CD4-positive, CD25-positive, alpha-beta regulatory T cell (primary cell): ENCODE data around the gene CD48. TPM values are rescaled to one million over a fixed set of nuclear protein-coding genes. Genes with fewer than 3 reads are reported as not detected.

Source experiments
- ATAC-seq, 2 donors: fragments of 150-1000 bp; cut with Tn5 transposase; one replicate each; pipeline ENCODE4 v1.10.0; 2021; ENCODE audit warnings: low read depth in 2 of 2, moderate number of reproducible peaks in 2 of 2, moderate library complexity in 1 of 2
- DNase-seq, 3 donors: peaks; one replicate each; pipeline versions ENCODE4 v3.0.0 to v3.0.0-alpha.2; 2012 to 2022; ENCODE audit warnings: mixed read lengths in 1 of 3
- H3K27ac ChIP-seq: one replicate; pipeline ENCODE4 v1.7.0; 2013; ENCODE audit warnings: mild to moderate bottlenecking, low read length; ENCODE audit not compliant: insufficient read depth, poor library complexity, severe bottlenecking
- H3K27me3 ChIP-seq: one replicate; pipeline ENCODE4 v1.7.0; 2013; ENCODE audit warnings: low read length; ENCODE audit not compliant: control insufficient read depth, insufficient read depth
- H3K36me3 ChIP-seq: one replicate; pipeline ENCODE4 v1.7.0; 2013; ENCODE audit warnings: mild to moderate bottlenecking, low read length, moderate library complexity; ENCODE audit not compliant: control insufficient read depth, insufficient read depth
- H3K4me1 ChIP-seq: 2 replicates; pipeline ENCODE4 v1.7.0; 2013; ENCODE audit warnings: mild to moderate bottlenecking, low read length; ENCODE audit not compliant: insufficient read depth, control insufficient read depth, poor library complexity, severe bottlenecking
- H3K4me3 ChIP-seq: one replicate; pipeline ENCODE4 v1.7.0; 2013; ENCODE audit warnings: low read depth, mild to moderate bottlenecking, low read length, moderate library complexity
- H3K9me3 ChIP-seq, 2 experiments: 1 replicate in 1 of 2; 2 replicates in 1 of 2; pipeline ENCODE4 v1.7.0; 2013; ENCODE audit warnings: low read length in 2 of 2, mild to moderate bottlenecking in 1 of 2, moderate library complexity in 1 of 2; ENCODE audit not compliant: control insufficient read depth in 2 of 2
- H3K27ac Mint-ChIP-seq, 3 donors: one replicate each; pipeline ENCODE4 v1.8.0; 2020 to 2022; ENCODE audit warnings: mild to moderate bottlenecking in 3 of 3, mixed read lengths in 3 of 3, moderate library complexity in 2 of 3
- H3K27me3 Mint-ChIP-seq: one replicate; pipeline ENCODE4 v1.8.0; 2022; ENCODE audit warnings: mild to moderate bottlenecking, mixed read lengths
- H3K36me3 Mint-ChIP-seq: one replicate; pipeline ENCODE4 v1.8.0; 2020; ENCODE audit warnings: mixed read lengths
- H3K4me1 Mint-ChIP-seq, 4 donors: one replicate each; pipeline ENCODE4 v1.8.0; 2020 to 2022; ENCODE audit warnings: mixed read lengths in 4 of 4, mild to moderate bottlenecking in 1 of 4
- H3K4me3 Mint-ChIP-seq, 4 donors: one replicate each; pipeline ENCODE4 v1.8.0; 2020 to 2022; ENCODE audit warnings: mild to moderate bottlenecking in 4 of 4, mixed read lengths in 4 of 4, moderate library complexity in 3 of 4
- H3K9me3 Mint-ChIP-seq, 7 donors: one replicate each; pipeline ENCODE4 v1.8.0; 2020 to 2022; ENCODE audit warnings: mixed read lengths in 7 of 7, mild to moderate bottlenecking in 3 of 7, moderate library complexity in 2 of 7
- polyA plus RNA-seq, 4 donors: library from polyadenylated mRNA; unstranded; fragments of 300-500 nt; fragmentation: Illumina TruSeq; gene quantifications; one replicate each; pipeline ENCODE4 v1.2.3, GENCODE V29; 2021
- total RNA-seq: library from RNA; stranded (reverse); gene quantifications from one replicate; pipeline ENCODE4 v1.2.3, GENCODE V29; 2022

The CD48 gene
- total and polyA plus RNA-seq, 5 donors from 2014 or later: 196 to 290 (median 242) TPM

DNA sequence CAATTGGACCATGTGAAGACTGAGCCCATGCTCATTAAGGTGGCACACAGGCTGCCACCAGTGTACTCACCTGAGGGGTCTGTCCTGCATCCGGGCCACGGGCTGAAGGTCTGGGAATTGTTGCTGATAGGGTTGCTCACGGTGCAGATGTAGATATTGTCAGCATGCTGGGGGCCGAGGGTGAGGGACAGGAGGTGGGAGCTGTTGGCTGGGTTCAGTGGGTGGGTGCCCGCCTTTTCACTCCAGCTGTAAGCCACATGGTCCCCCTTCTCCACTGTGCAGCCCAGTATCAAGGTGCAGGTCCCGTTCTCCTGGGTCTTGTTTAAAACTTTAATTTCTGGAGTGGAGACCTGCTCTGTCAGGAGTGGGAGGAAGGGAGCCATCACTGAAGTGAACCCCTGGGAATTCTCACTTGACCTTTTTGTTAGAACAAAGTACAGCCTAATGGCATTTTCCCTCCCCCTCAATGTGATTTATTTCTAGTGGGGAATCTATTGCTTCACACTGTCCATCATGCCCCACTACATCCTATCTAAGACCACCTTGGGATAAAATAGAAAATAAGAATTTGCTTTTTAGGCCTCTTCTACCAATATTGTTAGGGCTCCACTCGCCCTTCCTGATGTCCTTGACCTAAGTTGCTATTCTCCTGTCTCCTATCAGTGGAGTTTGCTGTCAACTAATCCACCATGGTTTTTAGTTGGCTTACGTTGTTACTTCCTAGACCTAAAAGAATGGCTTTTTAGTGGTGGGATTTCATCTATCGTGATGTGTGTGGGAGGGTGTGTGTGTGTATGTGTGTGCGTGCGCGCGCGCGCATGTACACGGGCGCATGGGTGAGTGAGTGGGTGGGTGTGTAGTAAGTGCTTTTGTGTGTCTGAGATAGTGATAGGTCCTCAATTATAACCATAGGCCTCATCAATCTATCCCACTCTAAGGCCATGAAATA, 76.8 kb downstream of the CD48 start:
- Histone ChIP-seq H3K27ac (peak overlapping the region; percentile 99), H3K9me3 (no peaks in the 10 kb centered on the region), H3K27me3 (no peaks in the 10 kb centered on the region), H3K36me3 (peaks cover 60% of the 10 kb centered on the region), H3K4me3 (no peak overlapping the region), H3K4me1 (peaks cover 99% of the 10 kb centered on the region)
- H3K27me3 Mint-ChIP-seq: no peaks in the 10 kb centered on the region
- peak overlapping the region; percentile 86 to 92 (median 92) for H3K27ac Mint-ChIP-seq
- H3K9me3 Mint-ChIP-seq: peaks cover 0 to 1% (median 0%) of the 10 kb centered on the region in 7 donors
- H3K4me1 Mint-ChIP-seq: peaks cover 42 to 95% (median 81%) of the 10 kb centered on the region in 4 donors
- DNase-seq (no peak), ATAC-seq (no peak)
- peaks cover 71% of the 10 kb centered on the region for H3K36me3 Mint-ChIP-seq
- peak overlapping the region; percentile 42 to 86 (median 74) for H3K4me3 Mint-ChIP-seq

DNA sequence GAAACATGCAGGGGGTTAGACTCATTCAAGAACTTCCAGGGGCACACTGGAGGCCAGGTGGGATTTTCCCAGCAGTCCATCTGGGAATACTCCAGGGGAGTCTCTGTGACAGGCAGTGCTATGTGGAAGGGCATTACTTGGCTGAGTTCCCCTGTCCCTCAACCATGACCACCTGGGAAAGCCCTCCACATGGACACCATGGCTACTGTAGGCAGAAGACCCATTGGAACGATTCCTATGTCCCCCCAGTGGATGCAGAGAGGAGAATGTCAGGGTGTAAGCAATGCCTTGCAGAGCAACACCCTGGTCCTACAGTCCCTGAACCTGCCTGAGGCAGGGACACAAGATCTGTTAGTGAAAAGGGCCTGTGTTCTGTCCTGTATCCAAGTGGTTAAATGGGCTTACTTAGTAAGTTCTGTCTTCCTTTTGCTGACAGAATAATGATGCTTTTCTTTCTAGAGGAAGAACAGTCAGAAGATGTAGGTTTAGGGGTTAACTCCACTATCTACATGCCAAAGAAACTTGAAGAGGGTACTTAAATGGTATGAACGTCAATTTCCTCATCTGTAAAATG, 78.2 kb downstream of the CD48 start:
- Histone ChIP-seq H3K36me3 (peaks cover 60% of the 10 kb centered on the region), H3K4me1 (peaks cover 99% of the 10 kb centered on the region), H3K27ac (peak overlapping the region; percentile 99), H3K27me3 (no peaks in the 10 kb centered on the region), H3K4me3 (peak overlapping the region; percentile 55), H3K9me3 (no peaks in the 10 kb centered on the region)
- H3K36me3 Mint-ChIP-seq: peaks cover 73% of the 10 kb centered on the region
- peaks cover 52 to 94% (median 79%) of the 10 kb centered on the region in 4 donors for H3K4me1 Mint-ChIP-seq
- peak overlapping the region; percentile 62 to 85 (median 79) for H3K4me3 Mint-ChIP-seq
- H3K9me3 Mint-ChIP-seq: peaks cover 0 to 1% (median 0%) of the 10 kb centered on the region in 7 donors
- ATAC-seq: no peak
- H3K27me3 Mint-ChIP-seq: no peaks in the 10 kb centered on the region
- H3K27ac Mint-ChIP-seq: peak overlapping the region; percentile 92 to 93 (median 93)
- DNase-seq: no peak

DNA sequence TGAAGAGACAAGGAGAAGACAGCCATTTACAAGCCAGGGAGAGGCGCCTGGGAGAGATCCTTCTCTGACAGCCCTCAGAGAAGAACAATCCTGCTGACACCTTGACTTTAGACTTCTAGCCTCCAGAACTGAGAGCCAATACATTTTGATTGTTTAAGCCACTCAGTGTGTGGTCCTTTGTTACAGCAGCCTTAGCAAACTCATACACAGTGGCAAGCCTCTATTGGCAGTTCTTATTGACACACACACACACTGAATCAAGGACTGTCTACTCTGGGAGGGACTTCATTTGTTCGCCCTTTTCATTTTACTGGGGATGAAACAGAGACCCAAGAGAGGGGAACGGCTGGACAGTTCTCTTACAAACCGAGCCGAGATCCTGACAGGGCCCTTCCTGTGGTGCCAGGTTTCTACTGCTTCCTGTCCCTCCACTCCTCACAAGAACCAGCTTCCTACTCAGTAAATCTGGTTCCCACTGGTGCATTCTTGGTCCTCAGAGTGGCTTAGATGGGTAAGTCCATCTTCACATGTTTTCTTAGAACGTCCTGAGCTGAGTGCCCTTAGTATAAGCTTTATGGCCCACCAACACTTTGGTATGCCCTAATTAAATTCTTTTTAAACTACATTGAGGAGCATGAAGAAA, 79.5 kb downstream of the CD48 start:
- H3K36me3 ChIP-seq: peaks cover 57% of the 10 kb centered on the region
- H3K4me3 Mint-ChIP-seq: peak overlapping the region; percentile 42 to 85 (median 74)
- peaks cover 99% of the 10 kb centered on the region for H3K4me1 ChIP-seq
- ATAC-seq: no peak
- peak in 1 of 3 donors; percentile 58 for DNase-seq
- peak overlapping the region; percentile 99 for H3K27ac ChIP-seq
- no peaks in the 10 kb centered on the region for H3K9me3 ChIP-seq
- peaks cover 0 to 1% (median 0%) of the 10 kb centered on the region in 7 donors for H3K9me3 Mint-ChIP-seq
- H3K27me3 Mint-ChIP-seq: no peaks in the 10 kb centered on the region
- peak overlapping the region; percentile 60 for H3K4me3 ChIP-seq
- H3K27me3 ChIP-seq: no peaks in the 10 kb centered on the region
- H3K4me1 Mint-ChIP-seq: peaks cover 41 to 94% (median 78%) of the 10 kb centered on the region in 4 donors
- peak overlapping the region; percentile 92 to 99 (median 96) for H3K27ac Mint-ChIP-seq
- peaks cover 63% of the 10 kb centered on the region for H3K36me3 Mint-ChIP-seq

DNA sequence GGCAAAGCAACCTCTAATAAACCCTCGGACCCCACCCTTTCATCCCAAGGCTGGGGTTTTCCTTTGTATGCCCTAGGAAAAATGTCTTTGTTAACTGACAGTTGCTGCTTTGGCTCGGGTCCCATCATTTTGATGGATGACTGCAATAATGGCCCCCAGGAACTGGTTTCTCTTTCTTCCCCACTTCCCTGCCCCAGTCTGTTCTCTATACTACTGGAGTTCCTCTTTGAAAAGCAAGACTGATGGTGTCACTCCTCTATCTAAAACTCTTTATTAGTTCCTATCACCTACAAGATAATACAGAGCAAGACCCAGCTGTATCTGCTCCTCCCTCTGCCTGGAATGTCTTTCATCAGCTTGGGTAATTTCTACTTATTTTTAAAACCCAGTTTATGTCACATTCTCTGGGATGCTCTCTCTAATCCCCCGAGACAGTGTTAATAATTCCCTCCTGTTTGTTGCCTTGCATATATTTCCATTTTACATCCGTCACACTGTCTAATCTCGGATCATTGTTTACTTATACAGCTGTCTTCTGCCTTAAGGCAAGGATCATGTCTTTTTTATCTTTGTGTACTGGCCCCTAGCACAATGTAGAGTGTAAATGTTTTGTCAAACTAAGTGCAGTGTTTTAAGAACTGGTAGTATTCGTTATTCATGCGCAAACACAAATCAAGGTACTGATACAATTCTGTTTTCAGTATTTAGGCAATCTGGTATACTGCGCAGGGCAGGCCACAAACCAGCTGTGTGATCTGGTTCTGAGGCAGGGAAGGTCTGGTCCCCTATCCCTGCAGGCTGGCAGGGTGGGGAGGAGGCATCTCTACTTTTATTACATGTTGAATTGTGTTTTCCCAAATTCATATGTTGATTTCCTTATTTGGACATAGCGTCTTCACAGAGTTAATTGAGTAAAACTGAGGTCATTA, 80.8 kb downstream of the CD48 start:
- H3K4me1 Mint-ChIP-seq: peaks cover 50 to 95% (median 83%) of the 10 kb centered on the region in 4 donors
- peak overlapping the region; percentile 54 for H3K4me3 ChIP-seq
- peaks cover 99% of the 10 kb centered on the region for H3K4me1 ChIP-seq
- peaks cover 0 to 1% (median 0%) of the 10 kb centered on the region in 7 donors for H3K9me3 Mint-ChIP-seq
- H3K9me3 ChIP-seq: no peaks in the 10 kb centered on the region
- no peak for ATAC-seq
- no peak for DNase-seq
- no peaks in the 10 kb centered on the region for H3K27me3 Mint-ChIP-seq
- peak overlapping the region; percentile 0 to 85 (median 84) for H3K4me3 Mint-ChIP-seq
- peaks cover 58% of the 10 kb centered on the region for H3K36me3 Mint-ChIP-seq
- no peaks in the 10 kb centered on the region for H3K27me3 ChIP-seq
- H3K27ac ChIP-seq: peak overlapping the region; percentile 99
- H3K36me3 ChIP-seq: peaks cover 44% of the 10 kb centered on the region
- peak overlapping the region; percentile 92 to 99 (median 96) for H3K27ac Mint-ChIP-seq

DNA sequence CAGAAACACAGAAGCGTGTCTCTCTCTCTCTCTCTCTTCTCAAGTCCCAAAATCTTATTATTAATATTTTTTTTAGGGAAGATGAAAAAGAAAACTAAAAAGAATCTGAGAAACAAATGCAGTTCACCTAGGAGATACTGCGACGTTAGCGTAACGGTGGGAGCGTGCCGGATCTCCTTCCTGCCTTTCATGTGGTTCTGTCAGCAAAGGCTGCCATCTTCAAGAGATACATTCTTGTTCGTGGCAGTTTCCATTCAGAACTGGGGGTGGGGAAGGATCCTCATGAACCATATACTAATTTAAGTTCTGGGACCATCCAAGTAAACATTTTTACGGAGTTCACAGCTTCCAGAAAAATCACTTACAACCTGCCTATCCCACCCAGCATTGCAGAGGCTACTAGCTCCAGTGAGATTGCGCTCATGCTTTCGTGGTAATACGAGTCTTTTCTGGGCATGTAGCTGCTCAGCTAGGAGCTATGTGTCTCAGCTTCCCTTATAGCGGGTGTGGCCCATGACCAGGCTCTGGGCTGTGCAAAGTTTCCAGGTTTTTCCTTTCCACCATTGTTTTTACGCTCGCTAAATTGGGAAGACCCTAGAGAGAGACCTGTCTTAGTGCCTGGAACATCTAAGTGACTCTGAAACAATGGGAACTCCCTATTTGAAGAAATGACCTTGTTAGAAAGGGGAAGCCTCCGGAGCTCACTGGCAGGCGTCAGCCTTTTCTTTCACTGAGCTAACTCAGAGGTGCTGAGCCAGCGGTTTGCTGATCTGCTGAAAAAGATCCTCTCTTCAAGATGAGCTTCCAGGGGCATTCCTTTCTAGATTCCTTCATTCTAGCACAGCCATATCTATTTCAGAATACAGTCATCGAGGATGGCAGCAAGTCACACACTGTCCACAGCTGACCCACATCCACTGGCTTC, 82.1 kb downstream of the CD48 start:
- H3K27me3 ChIP-seq: no peaks in the 10 kb centered on the region
- ATAC-seq: peak; percentile 74 to 83
- DNase-seq: peak; percentile 69 to 94 (median 89)
- peaks cover 58% of the 10 kb centered on the region for H3K36me3 Mint-ChIP-seq
- H3K9me3 Mint-ChIP-seq: peaks cover 0 to 1% (median 0%) of the 10 kb centered on the region in 7 donors
- no peaks in the 10 kb centered on the region for H3K9me3 ChIP-seq
- H3K4me3 Mint-ChIP-seq: peak overlapping the region; percentile 84 to 92 (median 85)
- peaks cover 57 to 99% (median 87%) of the 10 kb centered on the region in 4 donors for H3K4me1 Mint-ChIP-seq
- peak overlapping the region; percentile 92 to 99 (median 96) for H3K27ac Mint-ChIP-seq
- H3K27me3 Mint-ChIP-seq: no peaks in the 10 kb centered on the region
- peaks cover 100% of the 10 kb centered on the region for H3K4me1 ChIP-seq
- H3K36me3 ChIP-seq: peaks cover 33% of the 10 kb centered on the region
- H3K27ac ChIP-seq: peak overlapping the region; percentile 99
- peak overlapping the region; percentile 54 for H3K4me3 ChIP-seq

DNA sequence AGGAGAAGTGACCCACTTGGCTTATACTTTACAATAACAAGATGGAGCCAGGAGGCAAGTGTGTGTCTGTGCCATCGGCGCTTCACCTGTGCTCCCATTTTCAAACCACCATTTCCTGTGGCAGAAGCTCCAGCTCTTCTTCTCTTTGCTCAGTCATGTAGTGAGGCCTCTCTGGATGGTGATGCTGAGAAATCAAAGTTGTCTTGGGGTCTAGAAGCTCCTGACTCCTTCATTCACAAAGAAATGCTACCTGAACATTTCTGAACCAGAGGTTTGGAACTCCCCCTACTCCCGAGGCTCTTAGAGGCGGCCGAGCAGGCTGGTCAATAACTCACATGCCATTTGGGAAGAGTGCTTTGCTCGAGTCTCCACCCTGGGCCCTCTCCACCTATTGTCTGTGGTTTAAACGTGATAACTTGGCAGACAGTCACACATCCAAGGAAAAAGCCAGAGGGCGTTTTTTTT, 82.8 kb downstream of the CD48 start:
- DNase-seq (peak in 2 of 3 donors; percentile 58 to 73), ATAC-seq (peak in 1 of 2 donors; percentile 12)
- Mint-ChIP-seq H3K4me3 (peak overlapping the region; percentile 84 to 92 (median 85)), H3K27ac (peak overlapping the region; percentile 92 to 99 (median 96)), H3K9me3 (peaks cover 0 to 1% (median 0%) of the 10 kb centered on the region in 7 donors), H3K27me3 (no peaks in the 10 kb centered on the region), H3K36me3 (peaks cover 58% of the 10 kb centered on the region), H3K4me1 (peaks cover 62 to 99% (median 87%) of the 10 kb centered on the region in 4 donors)
- Histone ChIP-seq H3K9me3 (no peaks in the 10 kb centered on the region), H3K27me3 (no peaks in the 10 kb centered on the region), H3K4me1 (peaks cover 100% of the 10 kb centered on the region), H3K4me3 (peak overlapping the region; percentile 54), H3K36me3 (peaks cover 26% of the 10 kb centered on the region), H3K27ac (peak overlapping the region; percentile 99)
